GM12865 (cell line): ENCODE data around the gene IRF5.
"Not testable (repeated sequence)": the region's sequence is repeated elsewhere in the genome, so short reads cannot be mapped to it uniquely, and the experiment has no call there.

ENCODE experiments used
- DNase-seq: peaks from one replicate; pipeline ENCODE4 v3.0.0; 2010; ENCODE audit warnings: low read depth
- H3K4me3 ChIP-seq: 2 replicates; pipeline ENCODE4 v1.5.1; 2011; ENCODE audit warnings: mild to moderate bottlenecking, low read depth, low read length, control low read depth
- CTCF ChIP-seq: IDR thresholded peaks from 2 replicates; pipeline ENCODE4 v1.5.1; 2011; ENCODE audit warnings: low read length, control low read depth, low read depth, inconsistent platforms; ENCODE audit not compliant: insufficient read depth; ENCODE audit errors: missing control alignments

The IRF5 gene

DNA sequence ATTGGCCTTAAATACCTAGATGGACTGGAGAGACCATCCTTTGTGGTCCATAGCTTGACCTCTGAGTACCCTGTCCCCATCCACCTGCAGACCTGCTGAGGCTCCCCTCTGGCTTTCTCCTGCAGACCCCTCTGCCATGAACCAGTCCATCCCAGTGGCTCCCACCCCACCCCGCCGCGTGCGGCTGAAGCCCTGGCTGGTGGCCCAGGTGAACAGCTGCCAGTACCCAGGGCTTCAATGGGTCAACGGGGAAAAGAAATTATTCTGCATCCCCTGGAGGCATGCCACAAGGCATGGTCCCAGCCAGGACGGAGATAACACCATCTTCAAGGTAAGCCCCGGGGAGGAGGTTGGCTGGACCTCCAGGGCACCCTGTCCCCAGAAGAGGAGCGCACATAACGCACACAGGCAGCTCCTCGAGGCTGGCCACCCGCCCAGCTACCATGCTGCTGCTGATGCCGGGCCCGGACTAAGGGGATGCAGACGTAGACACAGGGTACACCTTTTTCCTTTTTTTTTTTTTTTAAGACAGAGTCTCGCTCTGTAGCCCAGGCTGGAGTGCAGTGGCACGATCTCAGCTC lies 4.3 kb downstream of the IRF5 start:
- no peak for TF ChIP-seq CTCF
- H3K4me3 ChIP-seq, result peak overlapping the region; percentile 83
- DNase-seq, result no peak

DNA sequence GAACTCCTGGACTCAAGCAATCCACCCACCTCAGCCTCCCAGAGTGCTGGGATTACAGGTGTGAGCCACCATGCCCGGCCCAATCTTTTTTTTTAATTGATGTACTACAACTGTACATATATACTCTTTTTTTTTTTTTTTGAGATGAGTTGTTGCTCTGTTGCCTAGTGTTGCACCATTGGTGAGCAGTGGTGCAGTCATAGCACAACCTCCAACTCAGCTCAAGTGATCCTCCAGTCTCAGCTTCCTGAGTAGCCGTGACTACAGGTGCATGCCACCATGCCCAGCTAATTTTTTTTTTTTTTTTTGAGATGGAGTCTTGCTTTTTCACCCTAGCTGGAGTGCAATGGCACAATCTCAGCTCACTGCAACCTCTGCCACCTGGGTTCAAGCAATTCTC lies 5.5 kb downstream of the IRF5 start:
- DNase-seq, result peak; percentile 31
- H3K4me3 ChIP-seq, result not testable (repeated sequence)

DNA sequence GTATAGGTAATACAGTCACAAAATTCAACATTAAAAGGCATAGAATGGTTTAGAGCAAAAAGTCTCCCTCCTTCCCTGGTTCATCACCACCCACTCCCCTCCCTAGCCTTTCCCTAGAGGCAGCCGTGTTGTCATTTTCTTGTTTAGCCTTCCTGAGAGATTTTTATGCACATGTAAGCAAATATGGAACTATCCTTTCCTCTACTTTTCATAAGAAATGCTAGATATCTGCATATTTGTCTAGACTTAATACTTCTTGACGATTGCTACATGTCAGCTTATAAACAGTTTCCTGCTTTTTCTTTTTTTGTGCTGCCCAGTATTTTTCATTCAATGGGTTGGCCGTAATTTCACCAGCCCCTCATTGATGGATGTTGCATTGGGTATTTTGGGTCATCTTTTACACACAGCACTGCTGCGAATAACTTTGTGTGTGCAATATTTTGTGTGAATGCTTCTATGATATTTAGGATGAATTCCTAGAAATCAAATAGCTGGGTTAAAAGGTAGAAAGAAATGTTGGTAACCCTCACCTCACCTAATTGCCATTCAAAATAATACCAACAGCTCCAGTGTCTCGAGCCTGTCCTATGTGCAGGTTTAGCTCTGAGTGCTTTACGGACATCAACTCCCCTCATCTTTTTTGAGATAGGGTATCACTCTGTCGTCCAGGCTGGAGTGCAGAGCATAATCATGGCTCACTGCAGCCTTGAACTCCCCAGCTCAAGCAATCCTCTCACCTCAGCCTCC lies 6.9 kb downstream of the IRF5 start:
- H3K4me3 ChIP-seq, result no peak overlapping the region
- TF ChIP-seq CTCF, result no peak
- no peak for DNase-seq

DNA sequence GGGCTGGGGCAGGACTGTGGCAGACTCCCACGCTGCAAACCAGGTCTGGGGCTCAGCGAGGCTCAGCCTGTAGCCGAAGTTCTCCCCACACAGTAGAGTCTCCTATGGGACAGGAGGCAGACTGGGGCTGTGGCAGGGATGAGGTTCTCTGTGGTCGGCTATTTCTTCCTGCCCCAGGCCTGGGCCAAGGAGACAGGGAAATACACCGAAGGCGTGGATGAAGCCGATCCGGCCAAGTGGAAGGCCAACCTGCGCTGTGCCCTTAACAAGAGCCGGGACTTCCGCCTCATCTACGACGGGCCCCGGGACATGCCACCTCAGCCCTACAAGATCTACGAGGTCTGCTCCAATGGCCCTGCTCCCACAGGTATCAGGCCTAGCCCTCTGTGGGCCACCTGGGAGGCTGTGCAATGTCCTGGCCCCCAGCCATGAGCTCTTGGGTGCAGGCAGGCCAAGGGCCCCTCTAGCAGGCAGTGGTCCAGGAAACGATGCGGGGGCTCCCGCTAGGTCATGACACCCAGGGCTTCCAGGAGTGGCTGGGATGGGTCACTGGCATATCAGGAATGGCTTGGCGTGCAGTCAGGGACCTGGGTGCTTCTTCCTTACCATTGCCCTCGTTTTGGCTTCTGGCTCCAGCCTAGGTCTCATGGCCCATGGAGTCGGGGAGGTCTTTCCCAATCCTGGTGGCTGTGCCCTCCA lies 8.1 kb downstream of the IRF5 start:
- no peak overlapping the region for H3K4me3 ChIP-seq
- DNase-seq, result no peak
- no peak for TF ChIP-seq CTCF

GRCh38 chr7:128946936-128947830 lies 9.5 kb downstream of the IRF5 start:
- peak; percentile 43 for DNase-seq
- peak; percentile 46 for TF ChIP-seq CTCF
- H3K4me3 ChIP-seq, result no peak overlapping the region

DNA sequence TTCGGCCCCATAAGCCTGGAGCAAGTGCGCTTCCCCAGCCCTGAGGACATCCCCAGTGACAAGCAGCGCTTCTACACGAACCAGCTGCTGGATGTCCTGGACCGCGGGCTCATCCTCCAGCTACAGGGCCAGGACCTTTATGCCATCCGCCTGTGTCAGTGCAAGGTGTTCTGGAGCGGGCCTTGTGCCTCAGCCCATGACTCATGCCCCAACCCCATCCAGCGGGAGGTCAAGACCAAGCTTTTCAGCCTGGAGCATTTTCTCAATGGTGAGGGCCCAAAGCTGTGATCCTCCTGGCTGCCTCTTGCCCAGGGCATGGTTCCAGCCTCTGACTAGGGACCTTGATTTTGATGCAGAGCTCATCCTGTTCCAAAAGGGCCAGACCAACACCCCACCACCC lies 10.1 kb downstream of the IRF5 start:
- no peak for TF ChIP-seq CTCF
- DNase-seq, result no peak
- H3K4me3 ChIP-seq, result no peak overlapping the region
